ENCODE measurements around the gene GGPS1. TPM values are rescaled to one million over a fixed set of nuclear protein-coding genes. Genes with fewer than 3 reads are reported as not detected.
A peak's percentile ranks its signal among the peaks of the same experiment; 100 is the strongest.

Gene GGPS1
- total RNA-seq, 1 donor, result 22.4 TPM

DNA sequence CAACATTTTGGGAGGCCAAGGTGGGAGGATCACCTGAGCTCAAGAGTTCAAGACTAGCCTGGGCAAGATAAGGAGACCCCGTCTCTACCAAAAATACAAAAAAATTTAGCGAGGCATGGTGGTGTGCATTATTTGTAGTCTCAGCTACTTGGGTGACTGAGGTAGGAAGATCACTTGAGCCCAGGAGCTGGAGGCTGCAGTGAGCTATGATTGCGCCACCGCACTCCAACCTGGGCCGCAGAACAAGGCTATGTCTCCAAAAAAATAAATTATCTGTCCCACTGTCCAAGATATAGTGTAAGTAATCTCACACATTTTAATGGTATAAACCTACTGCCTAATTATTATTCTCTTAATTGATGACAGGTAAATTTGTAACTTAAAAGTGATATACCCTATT, 13.2 kb upstream of the GGPS1 start:
- no peak for DNase-seq (ENCODE audit: insufficient read length, low spot score, missing footprints)
- peaks cover 48% of the 10 kb centered on the region for H4K20me1 ChIP-seq (ENCODE audit: insufficient read depth, low read length)
- H3K4me1 ChIP-seq (ENCODE audit: insufficient read depth, low read length), result peaks cover 16% of the 10 kb centered on the region
- no peak overlapping the region for H3K4me2 ChIP-seq (ENCODE audit: insufficient read depth, low read length)
- TF ChIP-seq CTCF (IDR thresholded peaks at IDR 0.05; ENCODE audit: extremely low read depth, low read depth, low read length), result no peak
- H3K9me3 ChIP-seq (ENCODE audit: low read depth, low read length), result no peaks in the 10 kb centered on the region
- H2AFZ ChIP-seq (ENCODE audit: low read length), result no peak overlapping the region
- no peak overlapping the region for H3K4me3 ChIP-seq (ENCODE audit: insufficient read depth, low read length)
- peaks cover 2% of the 10 kb centered on the region for H3K36me3 ChIP-seq (ENCODE audit: insufficient read depth, low read length)
- H3K27ac ChIP-seq (ENCODE audit: low read depth, low read length), result no peak overlapping the region
- H3K79me2 ChIP-seq (ENCODE audit: insufficient read depth, low read length), result peaks cover 95% of the 10 kb centered on the region
- H3K27me3 ChIP-seq (ENCODE audit: insufficient read depth, low read length), result no peaks in the 10 kb centered on the region

- H3K36me3 ChIP-seq (ENCODE audit: insufficient read depth, low read length), result no peaks in the 10 kb centered on the region
- peaks cover 16% of the 10 kb centered on the region for H3K4me1 ChIP-seq (ENCODE audit: insufficient read depth, low read length)
- no peaks in the 10 kb centered on the region for H3K9me3 ChIP-seq (ENCODE audit: low read depth, low read length)
- no peak overlapping the region for H3K4me2 ChIP-seq (ENCODE audit: insufficient read depth, low read length)
- H3K27me3 ChIP-seq (ENCODE audit: insufficient read depth, low read length), result no peaks in the 10 kb centered on the region
- no peak for DNase-seq (ENCODE audit: insufficient read length, low spot score, missing footprints)
- no peak overlapping the region for H3K27ac ChIP-seq (ENCODE audit: low read depth, low read length)
- H4K20me1 ChIP-seq (ENCODE audit: insufficient read depth, low read length), result peaks cover 48% of the 10 kb centered on the region
- no peak overlapping the region for H2AFZ ChIP-seq (ENCODE audit: low read length)
- no peak overlapping the region for H3K4me3 ChIP-seq (ENCODE audit: insufficient read depth, low read length)
- H3K79me2 ChIP-seq (ENCODE audit: insufficient read depth, low read length), result peaks cover 95% of the 10 kb centered on the region
- TF ChIP-seq CTCF (IDR thresholded peaks at IDR 0.05; ENCODE audit: extremely low read depth, low read depth, low read length), result no peak
Observed at GRCh38 chr1:235315735-235316134, 12.6 kb upstream of the GGPS1 start.

- H3K27ac ChIP-seq (ENCODE audit: low read depth, low read length), result peak overlapping the region; percentile 4
- no peak for DNase-seq (ENCODE audit: insufficient read length, low spot score, missing footprints)
Observed at GRCh38 chr1:235317168-235317567, 11.2 kb upstream of the GGPS1 start.

DNA sequence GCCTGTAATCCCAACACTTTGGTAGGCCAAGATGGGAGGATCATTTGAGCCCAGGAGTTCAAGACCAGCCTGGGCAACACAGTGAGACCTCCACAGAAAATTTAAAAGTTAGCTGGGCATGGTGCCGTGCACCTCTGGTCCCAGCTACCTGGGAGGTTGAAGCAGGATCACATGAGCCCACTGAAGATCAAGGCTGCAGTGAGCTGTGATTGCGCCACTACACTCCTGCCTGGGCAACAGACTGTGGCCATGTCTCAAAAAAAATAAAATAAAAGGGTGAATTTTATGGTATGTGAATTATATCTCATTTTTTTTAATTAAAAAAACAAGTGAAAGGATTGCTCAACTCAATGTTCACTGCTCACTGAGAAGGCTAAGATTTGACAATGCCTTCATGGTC, 9.1 kb upstream of the GGPS1 start:
- H3K79me2 ChIP-seq (ENCODE audit: insufficient read depth, low read length), result peaks cover 96% of the 10 kb centered on the region
- H3K4me3 ChIP-seq (ENCODE audit: insufficient read depth, low read length), result no peak overlapping the region
- H3K27me3 ChIP-seq (ENCODE audit: insufficient read depth, low read length), result no peaks in the 10 kb centered on the region
- no peak overlapping the region for H2AFZ ChIP-seq (ENCODE audit: low read length)
- H3K27ac ChIP-seq (ENCODE audit: low read depth, low read length), result no peak overlapping the region
- no peak for DNase-seq (ENCODE audit: insufficient read length, low spot score, missing footprints)
- no peaks in the 10 kb centered on the region for H3K36me3 ChIP-seq (ENCODE audit: insufficient read depth, low read length)
- H4K20me1 ChIP-seq (ENCODE audit: insufficient read depth, low read length), result peaks cover 67% of the 10 kb centered on the region
- H3K9me3 ChIP-seq (ENCODE audit: low read depth, low read length), result no peaks in the 10 kb centered on the region
- H3K4me2 ChIP-seq (ENCODE audit: insufficient read depth, low read length), result no peak overlapping the region
- peaks cover 12% of the 10 kb centered on the region for H3K4me1 ChIP-seq (ENCODE audit: insufficient read depth, low read length)
- no peak for TF ChIP-seq CTCF (IDR thresholded peaks at IDR 0.05; ENCODE audit: extremely low read depth, low read depth, low read length)

More at GRCh38 chr1:235317168-235317567, 11.2 kb upstream of the GGPS1 start:
- H3K27me3 ChIP-seq (ENCODE audit: insufficient read depth, low read length), result no peaks in the 10 kb centered on the region
- no peaks in the 10 kb centered on the region for H3K9me3 ChIP-seq (ENCODE audit: low read depth, low read length)
- H3K4me1 ChIP-seq (ENCODE audit: insufficient read depth, low read length), result peaks cover 16% of the 10 kb centered on the region
- no peak overlapping the region for H2AFZ ChIP-seq (ENCODE audit: low read length)
- TF ChIP-seq CTCF (IDR thresholded peaks at IDR 0.05; ENCODE audit: extremely low read depth, low read depth, low read length), result no peak
- H3K4me2 ChIP-seq (ENCODE audit: insufficient read depth, low read length), result no peak overlapping the region
- no peak overlapping the region for H3K4me3 ChIP-seq (ENCODE audit: insufficient read depth, low read length)
- peaks cover 55% of the 10 kb centered on the region for H4K20me1 ChIP-seq (ENCODE audit: insufficient read depth, low read length)
- H3K36me3 ChIP-seq (ENCODE audit: insufficient read depth, low read length), result no peaks in the 10 kb centered on the region
- H3K79me2 ChIP-seq (ENCODE audit: insufficient read depth, low read length), result peaks cover 96% of the 10 kb centered on the region

Data from osteoblast (primary cell).